K562 (cell line): ENCODE data around the gene CLDN14. TPM values are rescaled to one million over a fixed set of nuclear protein-coding genes. Genes with fewer than 3 reads are reported as not detected.

Source experiments
- ATAC-seq: fragments of 200-7000 bp; cut with Tn5 transposase; 3 replicates; pipeline ENCODE4 v1.9.1; 2020; ENCODE audit warnings: moderate library complexity
- BruUV-seq: library from RNA; stranded (reverse); fragments of 400-500 nt; replicated peaks from 2 replicates; lab custom pipeline; 2021; lab: Mats Ljungman, UMichigan
- CTCF ChIA-PET: fragments of 300-600 bp; formaldehyde crosslinking; extraction: SDS; loops from one replicate; lab custom pipeline; 2021; ENCODE audit warnings: low intra/inter-chr PET ratio; lab: Yijun Ruan, JAX
- POLR2A ChIA-PET: fragments of 300-600, 350-650 bp; sonication (Branson Sonifier 250); formaldehyde crosslinking; extraction: SDS; loops from one replicate; lab custom pipeline; 2021; ENCODE audit warnings: antibody characterized with exemption, inconsistent platforms; lab: Yijun Ruan, JAX
- DNase-seq, 4 experiments: peaks; one replicate each; pipeline versions ENCODE4 v3.0.0 to v3.0.0-alpha.2; 2011 to 2018; ENCODE audit warnings: low spot score in 3 of 4, mixed read lengths in 3 of 4; ENCODE audit errors: extremely low read depth in 1 of 4
- FAIRE-seq: peaks from 2 replicates; lab custom pipeline; 2011; peaks lifted over from hg19 to GRCh38; lab: Jason Lieb, UNC
- H2AFZ ChIP-seq: 2 replicates; pipeline ENCODE4 v1.6.0; 2011; ENCODE audit warnings: low read depth, low read length, control low read depth, inconsistent platforms
- H3K27ac ChIP-seq: fragments of 200-600 bp; 3 replicates; pipeline ENCODE4 v1.8.0; 2011; ENCODE audit warnings: low read depth, mild to moderate bottlenecking, control low read depth, inconsistent platforms, low read length, moderate library complexity, mixed read lengths; ENCODE audit errors: extremely low read depth
- H3K27me3 ChIP-seq, 2 experiments: fragments of 300-600 bp in 1 of 2; 2 replicates in 1 of 2; 3 replicates in 1 of 2; pipeline versions ENCODE4 v1.6.0 to v1.8.0; 2011; ENCODE audit warnings: inconsistent platforms in 2 of 2, low read length in 2 of 2, mild to moderate bottlenecking in 1 of 2, mixed read lengths in 1 of 2, moderate library complexity in 1 of 2; ENCODE audit not compliant: control insufficient read depth in 2 of 2, insufficient read depth in 2 of 2
- H3K36me3 ChIP-seq: fragments of 300-600 bp; 3 replicates; pipeline ENCODE4 v1.8.0; 2011; ENCODE audit warnings: mild to moderate bottlenecking, low read length, inconsistent platforms; ENCODE audit not compliant: control insufficient read depth, insufficient read depth
- H3K4me1 ChIP-seq, 2 experiments: fragments of 200-600 bp in 1 of 2; replicated peaks in 1 of 2; 2 replicates in 1 of 2; 3 replicates in 1 of 2; pipeline versions ENCODE4 v1.5.1 to v1.8.0; 2011; ENCODE audit warnings: inconsistent platforms in 2 of 2, low read length in 2 of 2, mild to moderate bottlenecking in 1 of 2, mixed read lengths in 1 of 2, moderate library complexity in 1 of 2; ENCODE audit not compliant: control insufficient read depth in 2 of 2, insufficient read depth in 2 of 2
- H3K4me2 ChIP-seq: 2 replicates; pipeline ENCODE4 v1.6.1; 2011; ENCODE audit warnings: low read length, control low read depth, inconsistent platforms, mixed read lengths; ENCODE audit not compliant: insufficient read depth
- H3K4me3 ChIP-seq: fragments of 200-600 bp; sonication (generic), shearing (Covaris generic); 2 replicates; pipeline ENCODE4 v1.5.1; 2016; ENCODE audit warnings: control low read depth, inconsistent platforms
- H3K79me2 ChIP-seq: fragments of 200-600 bp; 3 replicates; pipeline ENCODE4 v1.8.0; 2011; ENCODE audit warnings: low read length, inconsistent platforms; ENCODE audit not compliant: control insufficient read depth, insufficient read depth
- H3K9ac ChIP-seq, 2 experiments: 2 replicates each; pipeline versions ENCODE4 v1.6.0 to v1.6.1; 2011; ENCODE audit warnings: low read depth in 2 of 2, low read length in 2 of 2, control low read depth in 1 of 2, inconsistent platforms in 1 of 2, mild to moderate bottlenecking in 1 of 2, mixed read lengths in 1 of 2; ENCODE audit not compliant: insufficient read depth in 1 of 2
- H3K9me1 ChIP-seq: one replicate; pipeline ENCODE4 v1.6.0; 2011; ENCODE audit warnings: inconsistent platforms, mild to moderate bottlenecking, low read length, moderate library complexity; ENCODE audit not compliant: control insufficient read depth, insufficient read depth
- H3K9me3 ChIP-seq: replicated peaks from 2 replicates; pipeline ENCODE4 v1.5.1; 2011; ENCODE audit warnings: low read depth, low read length, inconsistent platforms; ENCODE audit not compliant: control insufficient read depth, insufficient read depth
- H4K20me1 ChIP-seq: replicated peaks from 2 replicates; pipeline ENCODE4 v1.6.1; 2011; ENCODE audit warnings: low read length, inconsistent platforms, mixed read lengths; ENCODE audit not compliant: control insufficient read depth, insufficient read depth
- ESRRA ChIP-seq: fragments of 450-650 bp; IDR thresholded peaks from 2 replicates; pipeline ENCODE4 v1.6.1; 2014; ENCODE audit warnings: low read depth, mild to moderate bottlenecking, moderate library complexity, borderline replicate concordance
- WGBS: fragments of 100-300 bp; shearing (Covaris generic); methylation state at CpG from one replicate; pipeline ENCODE4 v1.1.6; 2016; ENCODE audit warnings: low coverage, mixed read lengths; ENCODE audit not compliant: insufficient coverage; ENCODE audit errors: missing lambda C conversion rate; 5-methylcytosine and 5-hydroxymethylcytosine counted together
- in situ Hi-C: fragments of 300-500 bp; cut with MboI; formaldehyde crosslinking; loops from 4 replicates; pipeline ENCODE4 v1.15.0; 2018; ENCODE audit warnings: inconsistent platforms, mixed read lengths
- intact Hi-C: fragments of 100-400 bp; cut with micrococcal nuclease; formaldehyde crosslinking; loops from 2 replicates; pipeline ENCODE4 v1.14.2; 2022
- polyA plus RNA-seq, 8 experiments: library from polyadenylated mRNA; depleted of rRNA in 4 of 8; stranded (reverse) in 5 of 8; unstranded in 3 of 8; fragments of >200 nt; fragmentation: Nextera tagmentation in 2 of 8; fragmentation: Illumina TruSeq in 1 of 8; extraction: Ambion mirVana in 2 of 8; extraction: Trizol in 1 of 8; gene quantifications; 2 replicates each; pipeline versions ENCODE4 v1.2.1 to v1.2.3, GENCODE V29; 2011 to 2014; ENCODE audit warnings: inconsistent platforms in 1 of 8, missing spikeins in 1 of 8
- total RNA-seq, 7 experiments: library from RNA; depleted of rRNA in 6 of 7; stranded (reverse); fragments of >200 nt in 6 of 7; fragmentation: Illumina TruSeq in 2 of 7; extraction: Trizol in 2 of 7; gene quantifications; 2 replicates each; pipeline versions ENCODE4 v1.2.1 to v1.2.3, GENCODE V29; 2011 to 2021; ENCODE audit warnings: low replicate concordance in 1 of 7
- TF ChIP-seq, protein P1 (sequence below): fragments of 250-450 bp; sonication (Bioruptor Pico); IDR thresholded peaks from 2 replicates; pipeline ENCODE4 v1.6.1; 2021; ENCODE audit warnings: mild to moderate bottlenecking

Gene CLDN14
- total and polyA plus RNA-seq, 9 of the 15 experiments (the other 6 are each of a cell fraction or from before 2014, with no cell fraction given), result not detected

DNA sequence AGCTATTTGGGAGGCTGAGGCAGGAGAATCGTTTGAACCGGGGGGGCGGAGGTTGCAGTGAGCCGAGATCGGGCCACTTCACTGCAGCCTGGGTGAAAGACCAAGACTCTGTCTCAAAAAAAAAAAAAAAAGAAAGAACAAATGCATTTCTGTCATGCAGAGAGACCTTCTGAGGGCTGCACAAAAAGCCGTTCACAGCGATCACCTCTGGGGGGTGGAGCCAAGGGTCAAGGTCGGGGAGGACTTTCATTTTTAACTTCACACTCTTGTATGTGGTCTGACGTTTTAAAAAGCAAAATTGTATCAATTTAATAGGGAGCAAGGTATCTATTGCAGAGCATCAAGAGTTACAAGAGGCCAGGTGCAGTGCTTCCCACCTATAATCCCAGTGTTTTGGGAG is 26.6 kb upstream of the CLDN14 start:
- H3K9ac ChIP-seq, result no peak overlapping the region
- in situ Hi-C loops, result no loop called here
- no peak overlapping the region for H2AFZ ChIP-seq
- no peak for DNase-seq
- intact Hi-C loops, result loop anchor here (5.0 kb wide), 1 partner anchor 421 kb away; no protein-coding TSS in a partner anchor
- no TSS peak for BruUV-seq
- TF ChIP-seq ESRRA, result 0 out of 2 replicates have a peak, but pooled peaks have one; percentile 45
- TF ChIP-seq, protein P1, sequence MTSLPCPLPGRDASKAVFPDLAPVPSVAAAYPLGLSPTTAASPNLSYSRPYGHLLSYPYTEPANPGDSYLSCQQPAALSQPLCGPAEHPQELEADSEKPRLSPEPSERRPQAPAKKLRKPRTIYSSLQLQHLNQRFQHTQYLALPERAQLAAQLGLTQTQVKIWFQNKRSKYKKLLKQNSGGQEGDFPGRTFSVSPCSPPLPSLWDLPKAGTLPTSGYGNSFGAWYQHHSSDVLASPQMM (CRISPR knock-in tag), result no peak
- peaks cover 21 to 36% of the 10 kb centered on the region in 2 experiments for H3K27me3 ChIP-seq
- ATAC-seq, result no peak
- H3K4me1 ChIP-seq, result no peaks in the 10 kb centered on the region
- H3K9me3 ChIP-seq, result no peaks in the 10 kb centered on the region
- WGBS, result 4% methylated on average over 9 of the region's 9 CpGs
- H3K36me3 ChIP-seq, result no peaks in the 10 kb centered on the region
- no peak overlapping the region for H3K4me2 ChIP-seq
- no peak overlapping the region for H3K4me3 ChIP-seq
- ChIA-PET CTCF (no interaction called here), POLR2A (interaction anchor here (1.0 kb wide), 1 partner anchor 9 kb away, joined by 3 read pairs; no protein-coding TSS in a partner anchor)
- H3K79me2 ChIP-seq, result no peaks in the 10 kb centered on the region
- H3K9me1 ChIP-seq, result no peaks in the 10 kb centered on the region
- H3K27ac ChIP-seq, result no peak overlapping the region
- FAIRE-seq, result no peak
- no peaks in the 10 kb centered on the region for H4K20me1 ChIP-seq
